ENCODE data around the gene CCNY.

CCNY gene

DNA sequence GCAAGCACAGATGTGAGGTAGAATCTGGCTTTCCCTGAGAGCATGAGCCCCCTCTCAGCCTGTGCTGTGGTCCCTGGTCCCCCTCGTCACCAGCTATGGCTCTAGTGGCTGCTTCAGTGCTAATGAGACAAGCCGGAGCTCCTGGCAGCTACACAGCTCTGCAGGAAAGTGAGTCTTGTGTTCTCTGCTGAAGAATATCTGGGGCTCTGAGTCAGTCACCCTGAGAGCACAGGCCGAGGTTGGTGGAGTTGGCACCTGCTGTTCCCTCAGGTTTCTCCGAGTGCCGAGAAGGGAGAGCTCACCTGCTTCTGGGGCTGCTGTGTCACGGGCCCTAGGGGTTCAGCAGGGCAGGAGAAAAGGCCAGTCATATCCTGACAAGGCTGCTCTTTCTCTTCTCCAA lies 231.6 kb downstream of the CCNY start:
- no peak for DNase-seq

DNA sequence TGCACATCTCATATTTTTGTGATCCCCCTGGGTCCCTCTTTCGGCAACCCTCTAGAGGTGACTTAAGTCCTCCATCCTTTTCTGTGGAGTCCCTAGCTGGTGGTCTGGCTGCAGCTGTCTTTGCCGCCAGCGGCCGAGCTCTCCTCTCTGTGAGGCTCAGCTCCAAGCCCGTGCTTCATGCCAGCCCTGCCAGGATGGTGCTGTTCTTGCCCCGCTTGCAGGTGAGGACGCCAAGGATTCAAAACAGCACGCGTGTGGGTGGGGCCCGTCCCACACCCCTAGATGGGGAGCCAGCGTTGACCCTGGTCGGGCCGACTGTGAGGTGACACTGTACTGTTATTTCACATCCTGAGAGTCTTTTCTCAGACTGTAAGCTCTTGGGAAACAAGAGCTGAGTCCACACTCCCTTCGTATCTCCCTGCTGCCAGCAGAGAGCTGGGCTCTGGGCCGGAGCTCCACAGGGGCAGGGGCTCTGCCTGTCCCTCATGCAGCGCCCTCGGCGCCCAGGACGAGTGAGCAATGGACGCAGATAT lies 232.2 kb downstream of the CCNY start:
- no peak for DNase-seq

DNA sequence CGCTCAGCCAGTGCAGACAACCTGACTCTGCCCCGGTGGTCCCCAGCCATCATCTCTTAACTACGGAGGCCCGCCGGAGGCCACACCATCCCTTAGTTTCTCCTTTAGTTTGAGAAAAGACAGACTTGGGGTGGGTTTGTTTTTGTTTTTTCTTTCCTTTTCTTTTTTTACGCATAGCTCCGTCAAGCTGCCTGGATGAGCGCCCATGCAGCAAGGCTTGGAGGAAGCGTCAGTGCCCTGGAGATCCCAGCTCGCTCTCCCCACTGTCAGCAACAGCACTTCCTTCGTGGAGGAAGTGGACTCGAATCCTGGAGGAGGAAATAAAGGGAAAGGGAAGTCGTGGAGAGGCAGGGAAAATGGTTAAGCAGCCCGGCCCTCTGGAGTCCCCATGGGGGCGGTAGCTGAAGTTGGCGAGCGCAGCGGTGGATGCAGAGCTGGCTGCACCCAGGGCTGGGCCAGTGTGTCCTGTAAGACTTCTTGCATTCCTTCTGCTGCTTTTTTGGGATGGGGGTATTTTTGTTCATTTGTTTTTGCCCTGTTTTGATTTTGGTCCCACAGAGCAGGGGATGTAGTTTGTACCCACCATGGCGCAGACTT lies 232.9 kb downstream of the CCNY start:
- no peak for DNase-seq

DNA sequence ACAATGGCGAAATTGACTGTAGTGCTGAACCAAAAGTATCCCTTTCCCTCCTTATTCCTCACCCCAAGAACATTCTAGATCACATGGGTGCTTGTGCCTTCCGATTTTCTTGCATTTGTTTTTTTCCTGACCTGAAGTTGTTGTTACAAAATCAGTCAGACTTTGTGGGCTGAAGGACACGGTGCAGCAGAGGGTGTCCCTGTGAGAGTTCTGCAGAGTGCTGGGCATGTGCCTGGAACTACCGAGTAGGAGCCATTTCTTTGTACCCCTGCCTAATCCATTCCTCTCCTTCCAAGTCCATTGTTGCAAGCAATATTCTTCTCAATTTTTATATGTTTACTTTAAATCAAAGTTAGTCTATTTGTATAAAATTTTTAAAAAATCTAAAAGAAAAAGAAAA lies 233.5 kb downstream of the CCNY start:
- no peak for DNase-seq

DNA sequence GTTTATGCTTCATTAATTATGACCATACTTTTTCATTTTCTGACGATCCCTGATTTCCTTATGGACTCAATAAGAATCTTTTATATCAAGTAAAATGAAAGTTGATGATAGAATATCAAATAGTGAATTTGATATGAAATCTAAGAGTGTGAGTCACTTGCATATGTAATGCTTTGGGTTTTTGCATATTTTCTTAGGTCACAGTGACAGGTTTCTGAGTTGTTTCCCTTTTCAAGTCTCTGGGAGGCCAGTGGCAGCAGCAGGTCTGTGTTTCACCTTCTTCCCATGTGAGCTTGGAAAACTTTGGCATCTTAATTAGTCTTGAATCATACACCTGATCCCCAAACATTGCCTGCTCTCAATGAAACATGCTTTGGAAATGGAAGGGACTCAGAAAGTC lies 234.1 kb downstream of the CCNY start:
- DNase-seq, result no peak

DNA sequence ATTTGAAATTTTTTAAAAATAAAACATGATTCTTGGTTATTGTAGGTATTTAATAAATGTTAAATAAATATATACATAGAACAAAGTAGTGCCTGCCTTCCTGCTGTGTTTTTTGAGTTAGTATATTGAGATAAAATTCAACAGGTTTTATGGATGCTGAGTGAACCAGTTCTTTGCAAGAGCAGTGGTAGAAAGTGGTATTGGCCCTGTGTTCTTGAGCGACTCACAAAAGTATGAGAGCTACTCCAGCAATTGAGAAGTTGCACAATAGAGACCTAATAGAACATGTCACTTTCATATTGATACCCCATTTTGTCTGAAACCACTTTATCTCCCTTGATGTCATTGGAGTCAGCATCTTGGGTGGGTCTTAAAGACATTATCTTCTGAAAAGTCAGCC lies 236.3 kb downstream of the CCNY start:
- no peak for DNase-seq

DNA sequence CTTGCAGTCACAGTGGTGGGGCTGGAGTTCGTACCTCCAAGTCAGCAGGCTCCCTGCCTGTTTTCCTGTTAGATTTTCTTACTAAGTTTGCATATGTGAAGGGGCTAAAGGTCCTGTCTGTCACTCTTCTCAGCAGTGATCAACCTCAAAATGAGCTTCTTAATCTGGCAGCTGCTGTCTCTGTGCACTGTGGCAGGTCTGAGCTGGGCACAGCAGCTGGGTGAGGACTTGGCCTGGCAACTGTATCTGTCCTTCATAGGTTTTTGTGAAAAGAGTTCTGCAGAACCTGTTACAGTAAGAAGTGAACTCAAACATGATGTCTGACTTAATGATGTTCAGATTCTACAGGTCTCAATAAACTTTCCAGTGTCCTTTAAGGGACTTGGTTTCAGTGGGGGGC lies 237.5 kb downstream of the CCNY start:
- no peak for DNase-seq

DNA sequence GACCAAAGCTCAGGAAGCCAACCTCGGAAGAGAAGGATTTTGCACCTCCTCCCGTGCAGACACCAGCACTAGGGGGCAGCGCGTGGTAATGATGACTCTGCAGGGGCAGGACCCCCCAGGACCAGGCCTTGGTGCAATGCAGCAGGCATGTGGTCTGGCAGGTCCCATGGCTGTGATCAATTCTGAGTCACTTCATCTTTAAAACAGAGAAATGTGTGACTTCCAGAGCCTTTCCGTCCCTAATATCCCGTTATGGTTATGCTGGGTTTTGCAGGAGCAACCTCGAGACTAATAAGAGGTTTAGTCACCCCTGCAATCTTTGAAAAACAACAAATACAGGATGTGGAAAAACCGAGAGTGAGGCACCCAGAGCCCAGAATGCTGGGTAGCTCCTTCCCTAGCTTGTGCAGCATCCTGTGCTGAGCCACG lies 238.6 kb downstream of the CCNY start:
- DNase-seq, result no peak

DNA sequence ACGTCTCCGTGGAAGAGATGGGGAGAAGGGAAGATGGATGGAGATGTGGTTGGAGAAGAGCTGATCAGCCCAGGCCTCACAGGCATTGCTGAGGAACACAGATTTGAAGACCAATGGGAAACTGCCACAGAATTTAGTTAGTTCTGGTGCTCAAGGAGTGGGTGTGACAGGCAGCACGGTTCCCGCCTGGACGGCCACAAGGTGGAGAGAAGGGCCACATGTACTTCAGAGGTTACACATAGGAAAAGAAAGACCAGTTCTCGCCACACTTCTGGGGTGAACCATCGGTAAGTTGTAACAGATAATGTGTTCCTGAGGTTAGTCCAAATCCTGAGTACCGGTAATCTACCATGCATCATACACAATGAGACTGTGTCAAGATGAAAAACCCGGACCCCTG lies 239.3 kb downstream of the CCNY start:
- DNase-seq, result no peak

DNA sequence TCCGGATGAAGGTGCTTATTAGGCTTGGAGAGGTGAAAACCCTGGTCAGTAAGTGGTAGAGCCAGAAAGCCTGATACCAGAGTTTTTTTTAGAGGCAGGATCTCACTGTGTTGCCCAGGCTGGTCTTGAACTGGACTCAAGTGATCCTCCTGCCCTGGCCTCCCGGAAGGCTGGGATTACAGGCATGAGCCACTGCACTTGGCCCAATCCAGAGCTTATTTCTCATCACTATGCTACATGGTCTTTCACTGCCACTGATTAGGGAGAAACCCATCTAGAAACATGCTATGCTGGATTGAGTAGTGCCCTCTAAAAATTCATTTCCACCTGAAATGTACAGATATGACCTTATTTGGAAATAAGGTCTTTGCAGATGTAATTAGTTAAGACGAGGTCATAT lies 240.4 kb downstream of the CCNY start:
- DNase-seq, result no peak

DNA sequence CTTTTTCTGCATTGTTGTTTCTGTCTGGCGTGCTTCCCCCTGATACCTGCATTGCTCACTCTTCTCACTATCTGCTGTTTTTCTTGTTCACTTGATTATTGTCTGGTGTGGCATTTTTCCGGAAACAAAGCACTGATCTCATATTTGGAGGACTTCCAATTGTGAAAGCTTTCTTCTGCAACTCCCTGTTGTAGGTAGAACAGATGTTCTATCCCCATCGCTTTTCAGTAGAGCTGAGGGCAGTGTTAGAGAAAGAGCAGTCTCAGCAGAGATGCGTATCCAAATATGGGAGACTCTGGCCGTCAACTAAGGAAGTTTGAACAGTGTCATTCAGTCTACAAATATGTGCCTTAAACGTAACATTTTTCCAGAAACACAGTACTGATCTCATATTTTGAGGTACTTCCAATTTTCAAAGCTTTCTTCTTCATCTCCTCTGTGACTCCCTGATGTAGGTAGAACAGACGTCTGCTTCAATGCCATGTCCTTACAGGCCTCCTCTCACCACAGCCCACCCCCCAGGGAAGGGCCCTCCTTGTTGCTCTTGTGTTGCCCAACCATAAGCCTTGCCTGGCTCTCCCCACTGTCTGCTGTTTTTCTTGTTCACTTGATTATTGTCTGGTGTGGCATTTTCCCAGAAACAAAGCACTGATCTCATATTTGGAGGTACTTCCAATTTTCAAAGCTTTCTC lies 241.8 kb downstream of the CCNY start:
- DNase-seq, result no peak

DNA sequence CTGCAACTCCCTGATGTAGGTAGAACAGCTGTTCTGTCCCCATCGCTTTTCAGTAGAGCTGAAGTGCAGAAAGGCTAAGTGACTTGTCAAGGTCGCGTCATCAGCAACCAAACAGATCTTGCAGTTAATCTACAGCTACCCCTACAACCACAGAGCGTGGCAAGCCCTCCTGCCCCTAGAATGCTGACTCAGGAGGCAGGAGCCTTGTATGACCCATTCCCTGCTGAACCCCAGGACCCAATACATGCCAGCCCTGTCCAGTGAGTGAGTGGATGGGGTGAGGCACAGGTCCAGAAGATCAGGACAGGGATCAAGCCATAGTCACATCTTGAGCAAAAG lies 242.3 kb downstream of the CCNY start:
- DNase-seq, result no peak

DNA sequence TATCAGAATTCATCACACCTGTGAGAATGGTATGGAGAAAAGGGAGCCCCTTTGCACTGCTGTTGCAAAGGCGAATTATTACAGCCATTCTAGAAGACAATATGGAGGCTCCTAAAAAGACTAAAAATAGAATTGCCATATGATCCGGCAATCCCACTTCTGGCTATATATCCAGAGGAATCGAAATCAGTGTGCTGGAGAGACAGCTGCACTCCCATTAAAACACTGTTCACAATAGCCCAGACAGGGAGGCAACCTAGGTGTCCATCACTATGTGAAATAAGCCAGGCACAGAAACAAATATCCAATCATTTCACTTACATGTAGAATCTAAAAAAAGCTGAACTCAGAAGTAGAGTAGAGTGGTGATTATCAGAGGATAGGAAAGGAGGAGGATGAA lies 242.8 kb downstream of the CCNY start:
- DNase-seq, result no peak

DNA sequence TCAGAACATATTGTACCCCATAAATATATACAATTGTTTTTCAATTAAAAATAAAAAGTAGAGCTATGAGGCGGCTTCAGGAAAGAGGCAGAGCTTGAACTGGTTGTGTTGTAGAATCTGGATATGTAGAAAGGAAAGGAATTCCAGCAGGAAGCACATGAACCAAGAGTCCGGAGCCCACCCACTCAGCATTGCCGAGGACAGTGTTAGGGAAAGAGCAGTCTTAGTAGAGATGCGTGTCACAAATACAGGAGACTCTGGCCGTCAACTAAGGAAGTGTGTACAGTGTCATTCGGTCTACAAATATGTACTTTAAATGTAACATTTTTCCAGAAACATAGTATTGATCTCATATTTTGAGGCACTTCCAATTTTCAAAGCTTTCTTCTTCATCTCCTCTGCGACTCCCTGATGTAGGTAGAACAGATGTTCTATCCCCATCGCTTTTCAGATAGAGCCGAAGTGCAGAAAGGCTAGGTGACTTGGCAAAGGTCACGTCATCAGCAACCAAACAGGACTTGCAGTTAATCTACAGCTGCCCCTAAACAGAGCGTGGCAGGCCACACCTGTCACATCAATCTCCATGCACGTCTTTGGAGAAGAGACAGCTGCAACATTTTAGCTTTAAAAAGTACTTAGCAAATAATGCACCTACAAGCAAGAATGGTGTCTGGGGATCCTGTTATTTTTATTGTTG lies 243.6 kb downstream of the CCNY start:
- no peak for DNase-seq

DNA sequence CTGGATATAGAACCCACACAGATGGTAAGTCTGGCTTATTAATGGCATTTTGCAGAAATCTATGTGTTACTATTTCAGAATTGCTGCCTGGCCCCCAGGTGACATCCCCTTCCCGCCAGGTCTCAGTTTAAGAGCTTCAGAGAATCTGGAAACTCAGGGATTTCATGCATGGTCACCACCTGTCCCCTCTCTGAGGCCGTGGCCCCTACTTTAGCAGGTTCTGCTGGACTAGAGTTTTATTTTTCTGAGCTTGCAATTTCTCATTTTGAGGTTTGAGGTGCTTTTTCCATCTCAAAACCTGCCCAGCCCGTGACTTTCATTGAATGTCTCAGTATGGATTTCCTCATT lies 244.1 kb downstream of the CCNY start:
- DNase-seq, result no peak

DNA sequence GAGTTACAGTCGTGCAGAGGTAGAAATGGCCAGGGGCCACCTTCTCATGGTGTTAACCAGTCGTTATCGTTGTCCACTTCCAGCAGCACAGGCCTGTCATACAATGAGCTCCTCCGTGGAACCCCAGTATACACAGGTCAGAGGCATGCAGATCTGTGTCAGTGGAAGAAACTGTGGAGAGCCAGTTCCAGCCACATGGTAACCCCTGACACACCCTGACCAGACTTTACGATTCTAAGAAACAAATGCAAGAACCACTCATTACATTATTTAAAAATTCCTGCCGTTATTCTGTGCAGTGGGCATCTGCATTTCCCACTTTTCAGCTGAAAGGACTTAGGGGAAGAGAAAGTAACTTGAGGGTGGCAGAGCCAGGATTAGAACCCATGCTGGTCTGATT lies 245.3 kb downstream of the CCNY start:
- DNase-seq, result no peak

DNA sequence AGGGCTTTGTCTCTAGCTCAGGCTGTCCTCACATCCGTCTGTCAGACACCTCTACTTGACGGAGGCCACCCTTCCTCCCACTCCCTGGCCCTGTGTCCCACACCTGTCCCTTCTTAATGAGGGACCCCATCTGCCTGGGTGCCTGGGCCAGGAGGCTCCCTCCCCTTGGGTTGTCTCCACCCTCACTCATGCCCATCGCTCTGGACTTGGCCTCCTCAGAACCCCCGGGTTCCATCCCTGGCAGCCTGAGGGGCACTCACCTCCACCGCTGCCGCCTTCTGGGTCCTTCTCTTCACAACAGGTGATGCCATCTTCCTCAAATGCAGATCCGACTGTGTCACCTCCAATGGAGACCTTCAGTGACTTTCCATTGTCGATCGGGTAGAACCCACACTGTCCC lies 248.6 kb downstream of the CCNY start:
- no peak for DNase-seq

DNA sequence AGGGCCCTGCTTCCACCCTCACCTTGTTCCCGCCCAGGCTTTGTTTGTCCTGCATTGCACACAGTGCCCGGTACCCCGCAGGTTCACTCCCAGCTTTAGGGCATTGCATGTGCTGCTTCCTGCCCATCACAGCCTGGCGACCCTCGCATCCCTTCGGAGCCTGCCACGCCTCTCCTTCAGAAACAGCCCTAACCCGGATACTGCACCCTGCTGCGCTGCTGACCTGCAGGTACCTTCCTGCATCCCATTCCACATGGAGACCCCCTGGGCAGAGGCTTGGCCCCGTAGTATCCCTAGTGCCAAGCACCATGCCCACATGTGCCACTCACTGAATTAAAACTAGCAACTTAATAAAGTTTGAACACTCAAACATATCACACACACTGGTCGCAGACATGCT lies 249.0 kb downstream of the CCNY start:
- no peak for DNase-seq

DNA sequence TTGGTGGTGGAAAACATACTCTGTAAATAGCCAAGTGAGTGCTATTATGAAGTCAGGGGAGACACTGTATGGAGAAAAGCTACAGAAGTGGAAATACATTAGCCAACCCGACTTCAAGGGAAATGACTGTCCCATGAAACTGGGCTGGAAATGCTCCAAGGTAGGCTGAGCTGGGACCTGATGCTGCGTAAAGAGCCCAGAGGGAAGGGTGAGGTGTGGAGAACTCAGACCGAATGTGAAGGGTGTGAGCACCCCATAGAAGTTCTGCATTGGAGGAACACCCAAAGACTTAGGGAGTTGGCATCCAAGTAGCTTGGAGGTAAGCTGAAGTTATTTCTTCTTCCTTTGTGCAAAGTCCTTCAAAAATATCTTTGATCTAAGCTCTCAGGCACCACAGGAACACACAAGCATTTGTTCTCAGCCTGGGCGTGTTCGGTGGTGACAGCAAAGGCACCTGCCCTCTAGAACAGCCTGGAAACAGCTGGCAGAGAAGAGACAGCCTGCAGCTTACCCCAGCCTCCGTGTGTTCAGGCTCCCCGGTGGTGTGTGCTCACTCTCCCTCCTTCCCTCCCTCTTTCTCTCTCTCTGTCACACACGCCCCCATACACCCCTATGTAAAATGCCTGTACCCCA lies 249.7 kb downstream of the CCNY start:
- DNase-seq, result no peak

DNA sequence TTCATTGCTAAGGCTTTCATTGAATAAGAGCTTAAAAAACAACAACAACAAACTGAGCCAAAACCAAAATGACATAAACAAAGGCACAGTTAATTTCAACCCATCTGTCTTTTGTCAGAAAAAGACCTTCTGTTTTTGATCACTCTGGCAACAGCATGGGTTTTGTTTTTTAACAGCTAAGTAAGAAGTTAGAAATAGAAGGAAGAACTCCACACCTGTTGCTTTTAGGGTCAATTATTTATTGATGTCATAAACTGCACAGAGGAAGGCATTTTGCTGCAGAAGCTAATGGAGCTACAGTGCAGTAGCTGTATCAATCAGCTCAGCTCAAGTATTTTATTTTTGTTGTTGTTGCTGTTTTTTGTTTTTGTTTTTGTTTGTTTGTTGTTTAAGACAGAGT lies 252.5 kb downstream of the CCNY start:
- no peak for DNase-seq

DNA sequence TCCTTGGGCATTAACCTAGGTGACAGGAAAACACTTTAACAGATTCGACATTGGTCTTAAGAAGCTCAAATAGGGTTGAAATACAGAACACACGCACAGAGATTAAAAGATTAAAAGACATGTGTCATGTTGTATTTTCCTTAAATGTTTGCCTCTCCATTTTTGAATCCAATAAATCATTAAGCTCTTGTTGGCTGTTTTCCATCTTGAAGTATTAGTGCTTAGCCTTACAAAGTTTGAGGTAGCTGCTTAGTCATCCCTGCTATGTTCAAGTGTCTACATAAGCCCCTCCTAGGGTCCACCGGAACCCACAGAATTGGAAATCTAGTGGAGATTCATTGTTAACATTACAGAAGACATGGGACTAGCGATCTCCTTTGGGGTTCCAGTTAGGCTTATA lies 256.1 kb downstream of the CCNY start:
- DNase-seq, result no peak

DNA sequence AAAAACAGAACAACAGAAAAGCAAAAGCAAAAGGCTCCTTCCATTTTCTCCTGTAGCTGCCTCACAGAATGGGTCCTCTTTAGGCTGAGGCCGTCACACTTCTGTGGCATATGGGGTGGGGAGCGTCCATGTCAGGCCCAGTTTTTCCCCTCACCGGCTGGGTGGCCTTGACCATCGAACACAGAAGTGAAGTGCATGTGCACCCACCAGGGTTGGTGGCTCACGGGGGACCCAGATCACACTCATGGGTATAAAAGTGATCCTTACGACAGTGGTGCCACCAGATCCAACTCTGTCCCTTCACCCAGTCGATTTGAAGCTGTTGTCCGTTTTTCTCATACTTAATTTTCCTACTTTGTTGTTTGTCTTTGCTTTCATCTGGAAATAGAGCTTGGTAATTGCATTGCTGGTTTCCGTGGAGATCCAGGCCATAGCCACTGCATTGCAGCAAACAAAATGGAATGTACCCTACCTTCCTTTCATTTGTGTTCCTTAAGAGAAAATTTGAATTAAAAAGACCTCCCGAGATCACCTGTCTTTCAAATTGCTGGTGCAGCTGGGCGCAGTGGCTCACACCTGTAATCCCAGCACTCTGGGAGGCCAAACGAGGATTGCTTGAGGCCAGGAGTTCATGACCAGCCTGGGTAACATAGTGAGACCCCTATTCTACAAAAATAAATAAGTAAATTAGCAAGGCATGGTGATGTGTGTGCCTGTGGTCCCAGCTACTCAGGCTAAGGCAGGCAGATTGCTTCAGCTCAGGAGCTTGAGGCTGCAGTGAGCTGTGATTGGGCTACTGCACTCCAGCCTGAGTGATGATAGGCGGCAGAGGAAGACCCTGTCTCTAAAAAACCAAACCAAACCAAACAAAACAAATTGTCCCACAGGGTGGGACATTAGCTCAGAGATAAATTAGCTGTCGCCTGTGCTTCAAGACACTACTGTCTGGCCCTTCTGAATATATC lies 258.1 kb downstream of the CCNY start:
- DNase-seq, result no peak

DNA sequence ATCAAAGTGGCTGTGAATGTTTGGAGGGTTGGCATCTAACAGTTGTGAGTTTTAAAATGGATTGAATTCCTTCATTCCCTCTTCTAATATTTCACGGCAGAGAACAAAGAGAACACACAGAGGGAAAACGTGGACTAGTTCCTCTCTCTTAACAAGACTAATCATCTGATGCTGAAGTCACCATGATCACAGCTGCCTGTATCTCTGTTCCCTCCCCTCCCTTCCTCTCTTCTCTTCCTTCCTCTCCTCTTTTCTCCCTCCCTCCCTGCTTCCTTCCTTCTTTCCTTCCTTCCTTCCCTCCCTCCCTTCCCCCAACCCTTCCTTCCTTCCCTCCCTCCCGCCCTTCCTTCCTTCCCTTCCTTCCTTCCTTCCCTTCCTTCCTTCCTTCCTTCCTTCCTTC lies 258.8 kb downstream of the CCNY start:
- no peak for DNase-seq

Data from NCI-H446 treated with DMSO at 0.1 percent for 48 hours (cell line).